ENCODE results near the gene GPRC5A.

The GPRC5A gene

DNA sequence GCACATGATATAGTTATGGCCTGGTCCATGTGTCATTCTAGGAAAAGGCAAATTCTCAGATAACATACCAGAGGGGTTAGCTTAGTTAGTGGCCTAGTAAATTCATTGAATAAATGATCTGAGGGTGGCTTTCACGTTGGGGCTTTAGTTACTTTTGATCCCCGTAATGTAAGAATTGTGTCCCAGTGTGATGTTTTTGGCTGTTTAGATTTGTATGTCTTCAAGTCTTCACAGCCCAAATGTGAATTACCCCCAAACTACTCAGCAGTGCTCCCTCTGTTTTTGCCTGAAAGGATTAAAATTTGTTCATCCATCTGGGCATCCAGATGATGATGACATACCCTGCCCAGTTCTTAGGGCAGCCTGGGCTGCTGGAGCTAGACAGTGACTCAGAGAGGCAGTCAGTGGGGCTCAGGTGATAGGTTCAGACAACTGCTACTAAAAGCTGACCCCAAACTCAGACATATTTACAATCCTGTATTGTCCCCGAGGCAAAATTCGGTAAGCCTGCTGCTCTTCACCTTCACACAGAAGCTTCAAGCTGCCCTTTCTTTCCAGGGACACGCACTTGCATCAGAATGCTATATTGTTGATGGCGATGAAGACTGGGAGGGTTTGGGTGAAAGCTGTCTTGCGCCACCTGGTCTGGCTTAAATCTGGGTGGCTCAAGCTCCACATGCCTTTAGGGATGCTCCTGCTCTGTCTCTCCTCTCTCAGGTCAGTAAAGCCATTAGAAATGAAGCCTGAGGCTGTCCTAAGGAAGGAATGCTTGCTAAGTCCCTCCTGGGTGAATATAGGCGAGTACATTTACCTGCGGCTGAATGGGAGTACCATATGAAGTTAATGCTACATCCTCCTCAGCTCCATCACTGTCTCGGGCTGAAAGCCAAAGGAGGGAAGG is 50.3 kb downstream of the GPRC5A start:
- DNase-seq (ENCODE audit: low spot score): no peak

DNA sequence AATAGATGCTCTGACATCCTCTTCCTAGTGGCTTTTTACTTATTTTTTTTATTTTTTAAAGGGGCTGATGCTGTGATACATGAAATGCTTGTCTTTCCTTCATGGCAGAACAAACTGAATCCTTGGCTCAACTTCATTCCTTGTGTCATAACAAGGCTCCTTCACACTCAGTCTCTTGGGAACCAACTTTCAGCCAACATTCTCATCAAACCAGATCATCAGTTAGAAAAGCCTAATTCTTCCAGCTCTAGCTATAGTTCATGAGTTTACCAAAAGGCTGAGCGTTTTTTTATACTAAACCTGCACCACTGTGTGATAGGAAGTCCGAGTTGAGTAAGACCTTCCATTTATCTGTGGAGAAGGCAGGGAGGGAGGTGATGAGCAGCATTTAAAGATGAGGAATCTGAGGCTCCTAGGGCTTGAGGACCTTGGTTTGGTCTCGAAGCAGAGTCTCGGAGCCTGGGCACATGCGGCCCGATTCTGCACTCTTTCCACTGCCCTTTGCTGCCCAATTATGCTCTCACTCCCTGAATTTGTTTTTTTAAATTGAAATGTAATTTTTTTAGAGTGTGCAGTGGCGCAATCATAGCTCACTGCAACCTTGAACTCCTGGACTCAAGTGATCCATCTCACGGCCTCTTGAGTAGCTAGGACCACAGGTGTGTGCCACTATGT is 52.4 kb downstream of the GPRC5A start:
- DNase-seq (ENCODE audit: low spot score): no peak

DNA sequence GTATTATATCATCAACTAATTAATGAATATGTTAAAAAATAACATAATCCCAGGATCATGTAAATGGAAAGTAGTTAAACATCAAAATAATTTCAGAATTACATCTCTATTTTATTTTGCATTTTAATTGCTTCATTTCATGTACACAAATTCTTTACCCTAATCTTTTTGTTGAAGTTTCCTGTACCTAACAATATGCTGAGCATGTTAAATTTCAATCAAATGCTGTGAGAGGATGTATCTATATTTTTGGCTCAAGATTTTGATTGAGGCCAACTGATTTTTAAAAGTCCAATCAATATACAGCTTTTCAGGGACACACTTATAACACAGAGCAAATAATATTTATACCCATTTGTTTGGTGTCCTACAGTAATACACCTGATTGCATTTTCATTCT is 54.2 kb downstream of the GPRC5A start:
- no peak for DNase-seq (ENCODE audit: low spot score)

DNA sequence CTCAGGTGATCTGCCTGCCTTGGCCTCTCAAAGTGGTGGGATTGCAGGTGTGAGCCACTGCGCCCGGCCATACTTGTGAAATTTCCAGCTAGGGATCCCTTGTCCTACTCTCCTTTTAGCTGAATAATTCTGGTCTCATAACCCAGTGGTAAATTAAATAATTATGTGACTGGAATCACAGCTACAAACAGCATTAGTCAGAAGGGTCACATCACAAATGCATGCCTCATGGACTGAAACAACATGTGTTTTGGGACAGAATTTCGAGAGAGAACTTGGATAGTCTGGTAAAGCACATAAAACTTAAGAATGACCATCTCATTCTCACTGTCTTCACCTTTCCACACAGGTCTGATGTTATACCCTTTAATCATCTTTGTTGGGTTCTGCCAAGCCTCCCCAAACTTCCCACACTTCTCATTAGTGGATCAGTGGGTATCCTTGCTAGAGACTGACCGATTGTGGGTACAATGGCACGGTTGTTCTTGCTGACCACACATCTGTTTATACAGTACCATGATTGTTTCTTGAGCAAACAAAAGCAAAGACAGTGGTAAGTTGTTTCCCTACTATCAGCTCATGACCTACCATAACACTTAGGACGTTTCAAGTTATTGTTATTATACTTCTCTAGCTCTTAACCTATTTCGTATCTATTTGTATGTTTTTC is 55.5 kb downstream of the GPRC5A start:
- DNase-seq (ENCODE audit: low spot score): peak; percentile 44

DNA sequence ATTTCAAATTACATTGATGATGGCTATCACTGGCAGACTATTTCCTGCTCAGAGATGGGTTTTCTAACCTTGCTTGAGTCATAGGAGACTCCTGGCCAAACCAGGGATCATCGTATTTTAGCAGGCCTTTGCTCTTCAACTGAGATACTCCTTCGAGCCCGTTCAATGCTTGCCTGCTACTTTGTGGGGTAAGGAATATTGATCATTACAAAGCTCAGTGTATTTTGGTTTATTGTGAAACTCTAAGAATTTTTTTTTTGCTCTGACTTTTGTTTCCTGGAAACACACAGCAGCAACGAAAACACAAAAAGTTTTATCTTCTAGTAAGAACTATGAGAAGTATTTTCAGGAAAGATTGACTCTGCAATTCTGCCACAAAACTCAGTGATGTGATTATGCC is 56.5 kb downstream of the GPRC5A start:
- no peak for DNase-seq (ENCODE audit: low spot score)

DNA sequence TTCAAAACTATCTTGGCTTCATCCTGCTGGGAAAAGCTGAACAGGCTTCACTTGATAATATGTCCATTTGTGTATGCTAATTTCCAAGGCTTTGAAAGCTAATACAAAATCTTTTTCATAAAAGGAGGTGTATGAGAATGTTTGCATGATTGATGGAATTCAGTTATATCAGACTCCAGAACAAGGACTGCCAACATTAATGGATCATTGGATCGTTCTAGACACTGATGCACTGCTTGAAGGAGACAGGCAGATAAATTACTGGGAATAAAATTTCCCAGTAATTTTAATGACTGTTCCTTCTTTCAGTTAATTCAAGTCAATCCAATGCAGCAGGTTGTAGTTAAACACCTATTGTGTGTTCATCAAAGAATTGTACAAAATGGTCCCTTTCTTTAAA is 60.1 kb downstream of the GPRC5A start:
- no peak for DNase-seq (ENCODE audit: low spot score)

DNA sequence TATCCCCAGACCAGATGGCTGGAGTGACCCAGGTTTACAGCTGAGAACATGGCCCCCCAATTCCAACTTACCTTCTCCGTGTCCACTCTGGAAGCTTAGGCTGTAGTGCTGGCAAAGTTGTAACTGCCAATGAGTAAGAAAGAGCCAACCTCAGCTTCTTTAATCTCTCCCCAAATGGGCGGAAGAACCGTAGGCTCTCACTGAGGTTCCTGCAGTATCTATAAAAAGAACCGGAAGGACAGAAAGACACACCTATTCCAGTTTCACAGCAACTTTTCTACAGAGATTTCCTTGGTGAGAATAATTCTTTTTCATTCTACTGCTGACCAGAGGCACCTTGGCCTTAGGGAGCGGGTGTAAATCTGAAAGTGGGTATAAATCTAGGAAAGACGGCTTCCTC is 60.7 kb downstream of the GPRC5A start, which contains the start of gene GPRC5D:
GPRC5D (minus strand) TSS at position 135 of the 400 bp plus-strand sequence. CDS start 1,786 bp downstream, outside the sequence.
- DNase-seq (ENCODE audit: low spot score): no peak

DNA sequence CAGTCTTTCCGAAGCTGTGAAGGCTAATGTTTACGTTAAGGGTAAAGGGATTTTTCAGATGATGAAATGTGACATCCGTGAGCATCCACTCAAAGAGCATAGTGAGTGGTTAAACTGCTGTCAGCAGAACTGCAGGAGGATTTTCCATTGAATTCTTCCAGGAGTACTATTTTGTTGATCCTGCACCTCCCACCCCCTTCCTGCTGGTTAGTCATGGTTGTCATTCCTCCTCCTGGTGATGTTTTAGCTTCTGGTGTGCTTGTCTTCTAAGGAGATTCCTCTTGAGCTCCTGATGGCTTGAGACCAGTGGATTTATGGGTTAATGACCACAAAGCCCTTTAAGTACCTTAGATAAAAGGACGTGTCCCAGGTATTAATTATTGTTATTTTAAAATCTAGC is 63.0 kb downstream of the GPRC5A start:
- DNase-seq (ENCODE audit: low spot score): no peak

DNA sequence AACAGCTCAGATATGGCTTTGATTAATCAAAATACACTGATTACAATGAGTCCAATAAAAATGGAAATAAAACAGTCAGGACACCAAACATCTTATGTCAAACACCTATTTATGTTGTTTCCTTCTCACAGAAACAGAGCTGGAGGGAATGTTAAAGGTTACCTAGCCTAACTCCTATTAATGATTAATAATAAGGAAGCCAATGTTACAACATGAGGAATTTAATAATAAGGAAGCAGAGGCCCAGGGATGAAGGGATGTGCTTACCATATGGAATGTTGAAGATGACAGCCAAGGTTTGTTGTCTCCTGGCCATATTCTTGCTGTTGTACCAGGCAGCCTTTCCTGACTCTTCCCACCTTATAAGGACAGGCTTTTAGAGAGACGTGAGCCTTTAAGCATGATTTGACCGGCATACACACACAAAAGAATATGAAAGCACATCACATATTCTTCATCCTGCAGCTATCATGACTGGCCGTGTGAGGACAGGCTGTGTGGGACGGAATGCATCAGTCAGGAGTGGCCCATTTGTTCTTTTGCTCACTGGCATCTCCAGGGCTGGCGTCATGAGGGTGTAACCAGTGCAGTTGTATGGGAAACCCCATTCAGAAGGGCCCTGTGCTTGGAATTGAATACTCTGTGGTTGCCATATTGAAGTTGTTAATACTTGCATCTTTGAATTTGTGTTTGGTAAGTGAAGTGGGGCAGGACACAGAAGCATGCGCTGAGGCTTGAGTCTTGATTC is 63.7 kb downstream of the GPRC5A start:
- DNase-seq (ENCODE audit: low spot score): no peak

DNA sequence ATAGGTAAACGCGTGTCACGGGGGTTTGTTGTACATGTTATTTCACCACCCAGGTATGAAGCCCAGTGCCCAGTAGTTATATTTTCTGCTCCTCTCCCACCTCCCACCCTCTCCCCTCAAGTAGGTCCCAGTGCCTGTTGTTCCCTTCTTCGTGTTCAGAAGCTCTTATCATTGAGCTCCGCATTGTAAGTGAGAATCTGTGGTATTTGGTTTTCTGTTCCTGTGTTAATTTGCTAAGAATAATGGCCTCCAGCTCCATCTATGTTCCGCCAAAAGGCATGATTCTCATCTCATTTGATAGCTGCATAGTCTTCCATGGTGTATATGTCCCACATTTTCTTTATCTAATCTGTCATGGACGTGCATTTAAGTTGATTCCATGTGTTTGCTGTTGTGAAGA is 67.5 kb downstream of the GPRC5A start:
- DNase-seq (ENCODE audit: low spot score): no peak

DNA sequence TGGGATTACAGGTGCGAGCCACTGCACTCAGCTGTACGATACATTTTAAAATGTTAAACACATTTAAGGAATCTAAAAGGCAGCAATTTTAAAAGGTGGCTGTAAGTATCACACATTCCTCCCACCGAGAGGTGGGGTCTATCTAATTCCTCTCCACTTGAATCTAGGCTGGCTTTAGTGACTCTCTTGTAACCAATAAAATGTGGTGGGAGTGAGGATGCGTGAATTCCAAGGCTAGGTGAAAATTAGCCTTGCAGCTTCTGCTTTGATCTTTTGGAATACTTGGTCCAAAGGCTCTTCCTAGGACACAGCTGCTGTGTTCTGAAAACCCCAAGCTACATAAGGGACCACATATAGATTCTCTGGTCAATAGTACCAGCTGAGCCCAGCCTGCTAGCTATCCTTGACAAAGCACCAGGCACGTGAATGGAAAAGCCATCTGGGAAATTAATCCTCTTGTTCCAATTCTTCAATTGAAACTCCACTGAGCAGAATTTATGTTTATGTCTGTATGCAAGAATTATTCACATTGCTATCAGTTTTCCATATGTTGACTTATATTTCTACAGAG is 69.4 kb downstream of the GPRC5A start:
- DNase-seq (ENCODE audit: low spot score): no peak

DNA sequence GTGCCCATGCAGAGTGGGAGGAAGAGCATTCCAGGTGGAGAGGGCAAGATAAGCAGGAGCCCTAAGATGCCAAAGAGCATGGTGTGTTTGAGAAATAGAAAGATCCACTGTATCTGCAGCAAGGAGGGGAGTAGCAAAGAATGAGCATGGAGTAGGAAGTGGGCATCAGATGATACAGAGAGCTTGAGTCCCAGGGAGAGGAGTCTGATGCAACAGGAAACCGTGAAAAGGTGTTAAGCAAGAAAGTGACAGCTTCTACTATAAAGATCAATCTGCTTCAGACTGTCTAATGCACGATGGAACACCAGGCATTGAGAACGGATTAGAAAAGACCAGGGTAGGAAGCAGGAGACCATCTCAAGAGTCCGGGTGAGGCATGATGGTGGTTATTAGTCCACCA is 72.9 kb downstream of the GPRC5A start:
- DNase-seq (ENCODE audit: low spot score): no peak

DNA sequence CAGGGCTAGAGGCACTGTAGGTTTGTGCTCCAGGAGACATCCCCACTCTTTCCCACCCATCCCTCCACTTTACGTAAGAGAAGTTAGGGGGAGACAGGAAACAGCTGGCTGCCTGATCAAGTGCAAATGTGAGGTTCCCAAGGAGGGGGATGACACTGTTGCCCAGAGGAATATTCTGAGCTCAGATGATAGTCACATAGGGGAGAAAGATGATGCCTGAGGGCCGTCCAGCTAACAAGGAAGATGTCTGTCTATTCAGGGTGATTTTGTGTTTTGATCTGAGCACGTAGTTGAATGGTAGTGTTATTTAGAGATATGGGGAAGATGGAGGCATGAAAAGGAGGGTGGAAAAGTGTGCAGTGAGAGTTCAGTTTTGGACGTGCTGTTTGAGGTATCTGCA is 74.5 kb downstream of the GPRC5A start:
- no peak for DNase-seq (ENCODE audit: low spot score)
